Left ventricle myocardium inferior (tissue), 1 donor: Measurements from ENCODE around the gene IMPA2. TPM values are rescaled to one million over a fixed set of nuclear protein-coding genes. Genes with fewer than 3 reads are reported as not detected.

ENCODE experiments used
- DNase-seq: peaks from one replicate; pipeline ENCODE4 v3.0.0-alpha.2; 2020
- H3K27ac ChIP-seq: fragments of 200-600 bp; replicated peaks from 2 replicates; pipeline ENCODE4 v1.8.0; 2021
- H3K27me3 ChIP-seq: fragments of 200-600 bp; 2 replicates; pipeline ENCODE4 v1.8.0; 2021; ENCODE audit warnings: low read depth
- H3K36me3 ChIP-seq: fragments of 200-600 bp; 2 replicates; pipeline ENCODE4 v1.8.0; 2021
- H3K4me1 ChIP-seq: fragments of 200-600 bp; 2 replicates; pipeline ENCODE4 v1.8.0; 2021
- H3K4me3 ChIP-seq: fragments of 200-600 bp; 2 replicates; pipeline ENCODE4 v1.8.0; 2021; ENCODE audit warnings: mild to moderate bottlenecking, moderate library complexity
- H3K9me3 ChIP-seq: fragments of 200-600 bp; replicated peaks from 2 replicates; pipeline ENCODE4 v1.8.0; 2021
- CTCF ChIP-seq: fragments of 200-600 bp; IDR thresholded peaks from 2 replicates; pipeline ENCODE4 v1.8.0; 2021; ENCODE audit warnings: antibody characterized with exemption, mild to moderate bottlenecking, borderline replicate concordance
- intact Hi-C: fragments of 100-400 bp; cut with micrococcal nuclease; formaldehyde crosslinking; loops from one replicate; pipeline ENCODE4 v1.11.0; 2022
- total RNA-seq: library from RNA; stranded (reverse); fragmentation: NEBNext Ultra II Directional; extraction: Animal tissue kit (Norgen Biotek cat#: 25700); gene quantifications from one replicate; pipeline ENCODE4 v1.2.1, GENCODE V29; 2021
- donor health status: DM: no; HTN: yes; CAD: no; lungs with severe emphysema.

Gene IMPA2
- total RNA-seq, 1 donor from 2014 or later, result 51.5 TPM

- Histone ChIP-seq H3K9me3 (no peaks in the 10 kb centered on the region), H3K36me3 (peaks cover 32% of the 10 kb centered on the region), H3K4me1 (peaks cover 28% of the 10 kb centered on the region), H3K27ac (peak overlapping the region; percentile 61), H3K4me3 (no peak overlapping the region), H3K27me3 (no peaks in the 10 kb centered on the region)
- TF ChIP-seq CTCF, result no peak
- intact Hi-C loops, result no loop called here
- peak; percentile 46 for DNase-seq
These were observed 50.5 kb downstream of the IMPA2 start for GRCh38 chr18:12031846-12032245.

- peak overlapping the region; percentile 61 for H3K27ac ChIP-seq
- peaks cover 32% of the 10 kb centered on the region for H3K36me3 ChIP-seq
- H3K27me3 ChIP-seq, result no peaks in the 10 kb centered on the region
- H3K4me1 ChIP-seq, result peaks cover 17% of the 10 kb centered on the region
- H3K4me3 ChIP-seq, result no peak overlapping the region
- intact Hi-C loops, result no loop called here
- DNase-seq, result no peak
- no peak for TF ChIP-seq CTCF
- no peaks in the 10 kb centered on the region for H3K9me3 ChIP-seq
These were observed 51.7 kb downstream of the IMPA2 start for GRCh38 chr18:12032786-12033642.

GRCh38 chr18:12033643-12034025, 52.3 kb downstream of the IMPA2 start:
- no peak for TF ChIP-seq CTCF
- Histone ChIP-seq H3K4me3 (no peak overlapping the region), H3K27me3 (no peaks in the 10 kb centered on the region), H3K36me3 (peaks cover 26% of the 10 kb centered on the region), H3K9me3 (no peaks in the 10 kb centered on the region), H3K27ac (peak overlapping the region; percentile 61), H3K4me1 (peaks cover 17% of the 10 kb centered on the region)
- intact Hi-C loops, result no loop called here
- no peak for DNase-seq

- H3K27ac ChIP-seq, result peak overlapping the region; percentile 1
- DNase-seq, result no peak
- H3K36me3 ChIP-seq, result peaks cover 21% of the 10 kb centered on the region
- H3K4me3 ChIP-seq, result no peak overlapping the region
- peaks cover 21% of the 10 kb centered on the region for H3K4me1 ChIP-seq
- no peaks in the 10 kb centered on the region for H3K9me3 ChIP-seq
- no peak for TF ChIP-seq CTCF
- no peaks in the 10 kb centered on the region for H3K27me3 ChIP-seq
- intact Hi-C loops, result loop anchor here (5.0 kb wide), 1 partner anchor 97 kb away; no protein-coding TSS in a partner anchor
These were observed 53.2 kb downstream of the IMPA2 start for GRCh38 chr18:12034241-12035100.

GRCh38 chr18:12035481-12035880, 54.2 kb downstream of the IMPA2 start:
- Histone ChIP-seq H3K36me3 (peaks cover 12% of the 10 kb centered on the region), H3K27ac (no peak overlapping the region), H3K9me3 (no peaks in the 10 kb centered on the region), H3K27me3 (no peaks in the 10 kb centered on the region), H3K4me1 (peaks cover 21% of the 10 kb centered on the region), H3K4me3 (no peak overlapping the region)
- intact Hi-C loops, result loop anchor here (5.0 kb wide), 1 partner anchor 98 kb away; no protein-coding TSS in a partner anchor
- TF ChIP-seq CTCF, result no peak
- DNase-seq, result no peak
